ENCODE results near the gene PROM1.

The PROM1 gene

DNA sequence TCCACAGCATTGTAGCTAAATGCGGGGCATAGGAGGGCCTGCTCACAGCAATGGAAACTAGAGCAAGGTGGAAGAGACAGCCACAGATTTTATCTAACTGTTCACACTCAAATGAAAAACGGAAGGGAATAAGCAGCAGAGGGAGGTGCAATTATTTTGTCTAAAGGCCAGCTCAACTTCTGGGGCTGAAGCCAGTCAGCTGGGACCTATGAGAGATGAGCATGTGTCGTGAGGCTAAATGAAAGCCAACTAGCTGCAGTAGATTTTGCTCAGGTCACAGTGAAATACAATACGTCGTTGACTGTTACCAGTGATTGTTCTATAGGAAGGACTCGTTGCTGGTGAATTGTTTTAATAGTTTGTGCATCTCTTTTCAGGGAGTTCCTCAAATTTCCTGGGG lies 94.4 kb downstream of the PROM1 start:
- Histone ChIP-seq H3K79me2 (ENCODE audit: insufficient read depth, low read length) (no peaks in the 10 kb centered on the region), H3K36me3 (ENCODE audit: insufficient read depth, low read length) (no peaks in the 10 kb centered on the region), H4K20me1 (ENCODE audit: insufficient read depth, low read length, poor library complexity, severe bottlenecking) (no peaks in the 10 kb centered on the region), H3K4me3 (ENCODE audit: low read length, poor library complexity, severe bottlenecking) (no peak overlapping the region), H3K9ac (ENCODE audit: low read depth, low read length, poor library complexity, severe bottlenecking) (no peak overlapping the region), H3K9me3 (ENCODE audit: insufficient read depth, low read depth, low read length) (no peaks in the 10 kb centered on the region), H3K4me1 (ENCODE audit: insufficient read depth, low read length, poor library complexity, severe bottlenecking) (peaks cover 9% of the 10 kb centered on the region), H3K9me2 (replicated peaks; ENCODE audit: low read depth, low read length) (no peaks in the 10 kb centered on the region), H2AFZ (ENCODE audit: low read length) (no peak overlapping the region), H3F3A (ENCODE audit: low read depth) (no peaks in the 10 kb centered on the region), H3K4me2 (ENCODE audit: low read depth, low read length, poor library complexity, severe bottlenecking) (no peak overlapping the region), H3K27me3 (ENCODE audit: insufficient read depth, low read length, poor library complexity, severe bottlenecking) (no peaks in the 10 kb centered on the region)
- TF ChIP-seq CTCF (conservative IDR thresholded peaks at IDR 0.05; ENCODE audit: low read length) (no peak), EZH2phosphoT487 (IDR thresholded peaks at IDR 0.05; ENCODE audit: borderline replicate concordance) (no peak)

DNA sequence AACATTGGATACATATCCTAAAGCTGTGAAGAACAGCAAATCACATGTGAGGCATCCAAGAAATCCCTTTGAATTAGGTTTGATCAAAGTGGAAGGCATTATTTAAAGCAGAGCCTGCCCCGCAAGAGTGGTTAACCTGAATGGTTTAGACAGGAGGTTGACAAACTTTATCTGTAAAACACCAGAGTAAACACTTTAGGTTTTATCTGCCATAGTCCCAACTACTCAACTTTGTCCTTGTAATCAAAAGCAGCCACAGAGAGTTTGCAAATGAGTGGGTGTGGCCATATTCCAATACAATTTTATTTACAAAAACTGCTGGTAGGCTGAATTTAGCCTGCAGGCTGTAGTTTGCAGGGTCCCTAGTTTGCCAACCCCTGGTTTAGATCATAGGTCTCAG lies 95.6 kb downstream of the PROM1 start:
- Histone ChIP-seq H3K4me3 (ENCODE audit: low read length, poor library complexity, severe bottlenecking) (no peak overlapping the region), H3K9me3 (ENCODE audit: insufficient read depth, low read depth, low read length) (no peaks in the 10 kb centered on the region), H3K4me1 (ENCODE audit: insufficient read depth, low read length, poor library complexity, severe bottlenecking) (peaks cover 9% of the 10 kb centered on the region), H3K36me3 (ENCODE audit: insufficient read depth, low read length) (no peaks in the 10 kb centered on the region), H3K9me2 (replicated peaks; ENCODE audit: low read depth, low read length) (no peaks in the 10 kb centered on the region), H4K20me1 (ENCODE audit: insufficient read depth, low read length, poor library complexity, severe bottlenecking) (no peaks in the 10 kb centered on the region), H3K27me3 (ENCODE audit: insufficient read depth, low read length, poor library complexity, severe bottlenecking) (no peaks in the 10 kb centered on the region), H3F3A (ENCODE audit: low read depth) (no peaks in the 10 kb centered on the region), H3K79me2 (ENCODE audit: insufficient read depth, low read length) (no peaks in the 10 kb centered on the region), H2AFZ (ENCODE audit: low read length) (no peak overlapping the region), H3K9ac (ENCODE audit: low read depth, low read length, poor library complexity, severe bottlenecking) (no peak overlapping the region), H3K4me2 (ENCODE audit: low read depth, low read length, poor library complexity, severe bottlenecking) (no peak overlapping the region)
- no peak for TF ChIP-seq CTCF (conservative IDR thresholded peaks at IDR 0.05; ENCODE audit: low read length)
- TF ChIP-seq EZH2phosphoT487 (IDR thresholded peaks at IDR 0.05; ENCODE audit: borderline replicate concordance): no peak

DNA sequence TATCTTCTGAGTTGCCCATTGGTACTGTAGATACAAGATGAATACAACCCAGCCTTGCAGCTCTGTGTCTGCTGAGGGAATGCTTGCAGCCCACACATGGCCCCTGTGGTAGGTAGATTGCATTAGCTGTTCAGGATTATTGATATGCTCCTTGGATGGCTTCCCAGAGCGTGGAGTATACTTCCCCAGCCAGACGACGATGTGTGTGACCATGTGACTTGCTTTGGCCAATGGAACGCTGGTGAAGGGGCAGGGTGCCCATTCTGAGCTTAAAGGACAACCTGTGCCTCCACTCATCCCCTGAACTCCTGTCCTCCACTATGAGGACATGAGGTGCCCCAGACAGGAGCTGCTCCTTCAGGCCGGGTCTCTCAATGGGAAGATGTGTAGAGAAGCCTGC lies 96.9 kb downstream of the PROM1 start:
- TF ChIP-seq CTCF (conservative IDR thresholded peaks at IDR 0.05; ENCODE audit: low read length): no peak
- no peak for TF ChIP-seq EZH2phosphoT487 (IDR thresholded peaks at IDR 0.05; ENCODE audit: borderline replicate concordance)

More for the DNA sequence above, 96.9 kb downstream of the PROM1 start:
- Histone ChIP-seq H3K9me2 (replicated peaks; ENCODE audit: low read depth, low read length) (no peaks in the 10 kb centered on the region), H2AFZ (ENCODE audit: low read length) (no peak overlapping the region), H3K4me3 (ENCODE audit: low read length, poor library complexity, severe bottlenecking) (no peak overlapping the region), H3K9ac (ENCODE audit: low read depth, low read length, poor library complexity, severe bottlenecking) (no peak overlapping the region), H4K20me1 (ENCODE audit: insufficient read depth, low read length, poor library complexity, severe bottlenecking) (no peaks in the 10 kb centered on the region), H3K27me3 (ENCODE audit: insufficient read depth, low read length, poor library complexity, severe bottlenecking) (no peaks in the 10 kb centered on the region), H3K79me2 (ENCODE audit: insufficient read depth, low read length) (no peaks in the 10 kb centered on the region), H3K4me1 (ENCODE audit: insufficient read depth, low read length, poor library complexity, severe bottlenecking) (peaks cover 6% of the 10 kb centered on the region), H3K9me3 (ENCODE audit: insufficient read depth, low read depth, low read length) (no peaks in the 10 kb centered on the region), H3K4me2 (ENCODE audit: low read depth, low read length, poor library complexity, severe bottlenecking) (no peak overlapping the region), H3K36me3 (ENCODE audit: insufficient read depth, low read length) (no peaks in the 10 kb centered on the region), H3F3A (ENCODE audit: low read depth) (no peaks in the 10 kb centered on the region)
